Esophagus (tissue), 2 donors: ENCODE data around the gene TAF4B. TPM values are rescaled to one million over a fixed set of nuclear protein-coding genes. Genes with fewer than 3 reads are reported as not detected.
"Not testable (repeated sequence)": the region's sequence is repeated elsewhere in the genome, so short reads cannot be mapped to it uniquely, and the experiment has no call there.

Source experiments
- H3K27ac ChIP-seq, 2 donors: one replicate each; pipeline ENCODE4 v1.5.1; 2013; ENCODE audit warnings: low read depth in 2 of 2, mild to moderate bottlenecking in 2 of 2, inconsistent platforms in 1 of 2, low read length in 1 of 2, moderate library complexity in 1 of 2
- H3K27me3 ChIP-seq, 2 donors: one replicate each; pipeline ENCODE4 v1.6.1; 2013; ENCODE audit warnings: low read length in 2 of 2, control low read depth in 1 of 2, mild to moderate bottlenecking in 1 of 2; ENCODE audit not compliant: insufficient read depth in 2 of 2, control insufficient read depth in 1 of 2
- H3K36me3 ChIP-seq, 2 donors: one replicate each; pipeline ENCODE4 v1.6.1; 2013; ENCODE audit warnings: low read length in 1 of 2; ENCODE audit not compliant: control insufficient read depth in 2 of 2, insufficient read depth in 2 of 2
- H3K4me1 ChIP-seq, 2 donors: one replicate each; pipeline ENCODE4 v1.6.1; 2013; ENCODE audit warnings: low read length in 1 of 2; ENCODE audit not compliant: control insufficient read depth in 2 of 2, insufficient read depth in 2 of 2
- H3K4me3 ChIP-seq, 2 donors: one replicate each; pipeline ENCODE4 v1.5.1; 2013; ENCODE audit warnings: low read length in 2 of 2, mild to moderate bottlenecking in 2 of 2, low read depth in 1 of 2, moderate library complexity in 1 of 2
- H3K9me3 ChIP-seq, 2 donors: one replicate each; pipeline ENCODE4 v1.6.1; 2013; ENCODE audit warnings: mild to moderate bottlenecking in 2 of 2, low read depth in 1 of 2, low read length in 1 of 2, moderate library complexity in 1 of 2; ENCODE audit not compliant: control insufficient read depth in 2 of 2, insufficient read depth in 1 of 2
- WGBS, 2 donors: extraction: QIAGEN DNeasy Blood & Tissue Kit; methylation state at CpG; one replicate each; pipeline ENCODE4 v1.1.7; 2013; 5-methylcytosine and 5-hydroxymethylcytosine counted together
- polyA plus RNA-seq, 2 donors: library from polyadenylated mRNA; stranded (reverse); fragments of 200-250 nt; gene quantifications; one replicate each; pipeline ENCODE4 v1.2.3, GENCODE V29; 2013
- donor health status: healthy with polysubstance abuse.
- donor health status: Bipolar disorder and iron deficiency.

TAF4B gene
- polyA plus RNA-seq, 2 donors = 1.8 to 2.0 TPM

- Histone ChIP-seq H3K27me3 (no peaks in the 10 kb centered on the region), H3K27ac (no peak overlapping the region), H3K4me1 (peaks cover 0 to 7% of the 10 kb centered on the region in 2 donors), H3K4me3 (no peak overlapping the region), H3K36me3 (no peaks in the 10 kb centered on the region), H3K9me3 (no peaks in the 10 kb centered on the region)
- WGBS, 2 donors = 88 to 95% methylated on average over 8 of the region's 8 CpGs
Observed at GRCh38 chr18:26230497-26230896, 4.3 kb downstream of the TAF4B start.

GRCh38 chr18:26233208-26233607 lies 7.0 kb downstream of the TAF4B start:
- peaks cover 0 to 7% of the 10 kb centered on the region in 2 donors for H3K4me1 ChIP-seq
- 61 to 63% methylated on average over 5 of the region's 5 CpGs for WGBS, 2 donors

GRCh38 chr18:26237363-26237762 lies 11.1 kb downstream of the TAF4B start:
- H3K9me3 ChIP-seq, H3K27me3 ChIP-seq, H3K4me3 ChIP-seq, H3K4me1 ChIP-seq, H3K36me3 ChIP-seq, H3K27ac ChIP-seq: not testable (repeated sequence)
- 92 to 94% methylated on average over 2 of the region's 2 CpGs for WGBS, 2 donors

More at GRCh38 chr18:26233208-26233607, 7.0 kb downstream of the TAF4B start:
- Histone ChIP-seq H3K27ac (no peak overlapping the region), H3K9me3 (no peaks in the 10 kb centered on the region), H3K36me3 (no peaks in the 10 kb centered on the region), H3K4me3 (no peak overlapping the region), H3K27me3 (no peaks in the 10 kb centered on the region)

GRCh38 chr18:26238718-26239117 lies 12.5 kb downstream of the TAF4B start:
- H3K9me3 ChIP-seq, H3K27ac ChIP-seq, H3K4me1 ChIP-seq, H3K4me3 ChIP-seq, H3K36me3 ChIP-seq, H3K27me3 ChIP-seq: not testable (repeated sequence)
- 95 to 96% methylated on average over 3 to 4 of the region's 4 CpGs for WGBS, 2 donors

GRCh38 chr18:26242392-26242791 lies 16.1 kb downstream of the TAF4B start:
- not testable (repeated sequence) for H3K4me3 ChIP-seq, H3K36me3 ChIP-seq, H3K9me3 ChIP-seq, H3K27me3 ChIP-seq, H3K27ac ChIP-seq, H3K4me1 ChIP-seq
- WGBS, 2 donors = 93 to 97% methylated on average over 3 of the region's 4 CpGs

- not testable (repeated sequence) for H3K27me3 ChIP-seq, H3K27ac ChIP-seq
- 84 to 94% methylated on average over 5 of the region's 5 CpGs for WGBS, 2 donors
Observed at GRCh38 chr18:26245434-26245833, 19.2 kb downstream of the TAF4B start.

GRCh38 chr18:26252411-26252810 lies 26.2 kb downstream of the TAF4B start:
- no peaks in the 10 kb centered on the region for H3K27me3 ChIP-seq
- H3K4me1 ChIP-seq = no peaks in the 10 kb centered on the region
- WGBS, 2 donors = 77 to 85% methylated on average over 3 of the region's 3 CpGs
- H3K36me3 ChIP-seq = no peaks in the 10 kb centered on the region
- H3K9me3 ChIP-seq = no peaks in the 10 kb centered on the region
- H3K4me3 ChIP-seq = no peak overlapping the region
- no peak overlapping the region for H3K27ac ChIP-seq

More at GRCh38 chr18:26245434-26245833, 19.2 kb downstream of the TAF4B start:
- not testable (repeated sequence) for H3K36me3 ChIP-seq, H3K4me3 ChIP-seq, H3K9me3 ChIP-seq, H3K4me1 ChIP-seq

GRCh38 chr18:26254808-26255207 lies 28.6 kb downstream of the TAF4B start:
- H3K27me3 ChIP-seq, H3K4me1 ChIP-seq, H3K9me3 ChIP-seq, H3K27ac ChIP-seq, H3K4me3 ChIP-seq, H3K36me3 ChIP-seq: not testable (repeated sequence)

- 75 to 77% methylated on average over 14 of the region's 14 CpGs for WGBS, 2 donors
- Histone ChIP-seq H3K27ac (no peak overlapping the region), H3K4me1 (no peaks in the 10 kb centered on the region), H3K36me3 (no peaks in the 10 kb centered on the region), H3K9me3 (no peaks in the 10 kb centered on the region), H3K27me3 (no peaks in the 10 kb centered on the region), H3K4me3 (no peak overlapping the region)
Observed at GRCh38 chr18:26255695-26256622, 29.7 kb downstream of the TAF4B start.

GRCh38 chr18:26258711-26259110 lies 32.5 kb downstream of the TAF4B start:
- Histone ChIP-seq H3K9me3 (no peaks in the 10 kb centered on the region), H3K4me3 (no peak overlapping the region), H3K27ac (no peak overlapping the region), H3K4me1 (no peaks in the 10 kb centered on the region), H3K27me3 (no peaks in the 10 kb centered on the region), H3K36me3 (no peaks in the 10 kb centered on the region)
- WGBS, 2 donors = 97 to 99% methylated on average over 3 of the region's 3 CpGs
